Measurements from ENCODE around the gene CFAP20DC. TPM values are rescaled to one million over a fixed set of nuclear protein-coding genes. Genes with fewer than 3 reads are reported as not detected.
A peak's percentile ranks its signal among the peaks of the same experiment; 100 is the strongest.

Gene CFAP20DC
- total RNA-seq, 2 donors from 2014 or later = 0.33 to 1.0 TPM

DNA sequence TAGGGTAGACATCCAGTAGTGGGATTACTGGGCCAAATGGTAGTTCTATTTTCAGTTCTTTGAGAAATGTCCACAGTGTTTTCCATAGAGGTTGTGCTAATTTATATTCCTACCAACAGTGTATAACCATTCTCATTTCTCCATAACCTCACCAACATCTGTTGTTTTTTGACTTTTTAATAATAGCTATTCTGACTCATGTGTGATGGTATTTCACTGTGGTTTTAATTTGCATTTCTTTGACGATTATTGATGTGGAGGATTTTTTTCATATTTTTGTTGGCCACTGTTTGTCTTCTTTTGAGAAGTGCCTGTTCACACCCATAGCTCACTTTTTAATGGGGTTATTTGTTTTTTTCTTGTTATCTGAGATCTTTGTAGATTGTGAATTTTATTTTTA is 125.2 kb downstream of the CFAP20DC start:
- Histone ChIP-seq H3K27ac (no peak overlapping the region), H3K27me3 (no peaks in the 10 kb centered on the region), H3K4me1 (no peaks in the 10 kb centered on the region), H3K4me3 (no peak overlapping the region), H3K36me3 (replicated peaks in 1 of 2; ENCODE audit: insufficient read depth in 1 of 2, low read depth in 2 of 2) (no peaks in the 10 kb centered on the region), H3K9me3 (no peaks in the 10 kb centered on the region)
- ATAC-seq = no peak
- intact Hi-C loops (cut with DNase I) = no loop called here
- 48 to 54% methylated on average over 1 of the region's 1 CpG for WGBS, 2 donors
- no peak for DNase-seq
- TF ChIP-seq, protein P1, sequence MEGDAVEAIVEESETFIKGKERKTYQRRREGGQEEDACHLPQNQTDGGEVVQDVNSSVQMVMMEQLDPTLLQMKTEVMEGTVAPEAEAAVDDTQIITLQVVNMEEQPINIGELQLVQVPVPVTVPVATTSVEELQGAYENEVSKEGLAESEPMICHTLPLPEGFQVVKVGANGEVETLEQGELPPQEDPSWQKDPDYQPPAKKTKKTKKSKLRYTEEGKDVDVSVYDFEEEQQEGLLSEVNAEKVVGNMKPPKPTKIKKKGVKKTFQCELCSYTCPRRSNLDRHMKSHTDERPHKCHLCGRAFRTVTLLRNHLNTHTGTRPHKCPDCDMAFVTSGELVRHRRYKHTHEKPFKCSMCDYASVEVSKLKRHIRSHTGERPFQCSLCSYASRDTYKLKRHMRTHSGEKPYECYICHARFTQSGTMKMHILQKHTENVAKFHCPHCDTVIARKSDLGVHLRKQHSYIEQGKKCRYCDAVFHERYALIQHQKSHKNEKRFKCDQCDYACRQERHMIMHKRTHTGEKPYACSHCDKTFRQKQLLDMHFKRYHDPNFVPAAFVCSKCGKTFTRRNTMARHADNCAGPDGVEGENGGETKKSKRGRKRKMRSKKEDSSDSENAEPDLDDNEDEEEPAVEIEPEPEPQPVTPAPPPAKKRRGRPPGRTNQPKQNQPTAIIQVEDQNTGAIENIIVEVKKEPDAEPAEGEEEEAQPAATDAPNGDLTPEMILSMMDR (IDR thresholded peaks at IDR 0.05) = no peak
- TF ChIP-seq POLR2A (IDR thresholded peaks at IDR 0.05) = no peak

DNA sequence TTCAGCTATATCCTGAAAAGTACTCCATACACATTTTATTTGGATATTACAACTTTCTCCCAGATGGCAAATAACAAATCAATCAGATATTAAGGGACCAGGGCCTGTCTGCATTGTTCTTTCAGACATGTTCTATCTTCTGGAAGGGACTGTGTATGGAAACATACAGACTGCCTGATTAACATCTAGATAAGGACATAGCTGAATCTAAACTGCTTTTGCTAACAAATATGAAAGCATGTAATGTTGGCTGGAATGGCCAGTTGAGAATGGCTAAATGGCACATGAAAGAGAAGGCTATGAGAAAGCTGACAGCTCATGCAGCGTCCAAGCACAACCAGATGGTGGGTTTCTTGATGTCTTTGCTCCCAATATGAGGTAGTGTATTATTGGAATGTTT is 149.4 kb downstream of the CFAP20DC start:
- no peaks in the 10 kb centered on the region for H3K36me3 ChIP-seq (replicated peaks in 1 of 2; ENCODE audit: insufficient read depth in 1 of 2, low read depth in 2 of 2)
- intact Hi-C loops (cut with DNase I) = no loop called here
- no peaks in the 10 kb centered on the region for H3K9me3 ChIP-seq
- ATAC-seq (no peak), DNase-seq (no peak)
- H3K4me3 ChIP-seq = no peak overlapping the region
- H3K27me3 ChIP-seq = no peaks in the 10 kb centered on the region
- H3K27ac ChIP-seq = no peak overlapping the region
- no peaks in the 10 kb centered on the region for H3K4me1 ChIP-seq
- WGBS, 2 donors = 82 to 100% methylated on average over 1 of the region's 1 CpG
- TF ChIP-seq, protein P1 (IDR thresholded peaks at IDR 0.05) = no peak
- no peak for TF ChIP-seq POLR2A (IDR thresholded peaks at IDR 0.05)

DNA sequence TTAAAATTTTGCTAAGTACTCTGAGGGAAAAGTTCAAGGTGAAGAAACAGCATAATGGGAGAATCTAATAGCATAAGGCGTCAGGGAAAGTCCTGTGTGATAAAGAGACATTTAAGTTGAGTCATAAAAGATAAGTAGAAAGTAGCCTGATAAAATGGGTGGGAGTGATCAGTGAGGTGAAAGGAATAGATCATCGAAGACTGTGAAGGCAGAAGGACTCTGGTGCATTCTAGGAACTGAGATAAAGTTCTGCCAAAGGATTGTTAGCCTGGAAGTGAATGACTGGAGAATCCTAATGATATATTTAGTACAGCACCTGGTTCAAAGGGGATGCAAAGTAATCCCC is 149.9 kb downstream of the CFAP20DC start:
- TF ChIP-seq, protein P1 (IDR thresholded peaks at IDR 0.05) = no peak
- TF ChIP-seq POLR2A (IDR thresholded peaks at IDR 0.05) = no peak
- no peak overlapping the region for H3K4me3 ChIP-seq
- intact Hi-C loops (cut with DNase I) = no loop called here
- WGBS, 2 donors = 27 to 29% methylated on average over 2 of the region's 2 CpGs
- H3K9me3 ChIP-seq = no peaks in the 10 kb centered on the region
- no peak overlapping the region for H3K27ac ChIP-seq
- H3K4me1 ChIP-seq = no peaks in the 10 kb centered on the region
- H3K27me3 ChIP-seq = no peaks in the 10 kb centered on the region
- no peak for DNase-seq
- no peak for ATAC-seq
- no peaks in the 10 kb centered on the region for H3K36me3 ChIP-seq (replicated peaks in 1 of 2; ENCODE audit: insufficient read depth in 1 of 2, low read depth in 2 of 2)

DNA sequence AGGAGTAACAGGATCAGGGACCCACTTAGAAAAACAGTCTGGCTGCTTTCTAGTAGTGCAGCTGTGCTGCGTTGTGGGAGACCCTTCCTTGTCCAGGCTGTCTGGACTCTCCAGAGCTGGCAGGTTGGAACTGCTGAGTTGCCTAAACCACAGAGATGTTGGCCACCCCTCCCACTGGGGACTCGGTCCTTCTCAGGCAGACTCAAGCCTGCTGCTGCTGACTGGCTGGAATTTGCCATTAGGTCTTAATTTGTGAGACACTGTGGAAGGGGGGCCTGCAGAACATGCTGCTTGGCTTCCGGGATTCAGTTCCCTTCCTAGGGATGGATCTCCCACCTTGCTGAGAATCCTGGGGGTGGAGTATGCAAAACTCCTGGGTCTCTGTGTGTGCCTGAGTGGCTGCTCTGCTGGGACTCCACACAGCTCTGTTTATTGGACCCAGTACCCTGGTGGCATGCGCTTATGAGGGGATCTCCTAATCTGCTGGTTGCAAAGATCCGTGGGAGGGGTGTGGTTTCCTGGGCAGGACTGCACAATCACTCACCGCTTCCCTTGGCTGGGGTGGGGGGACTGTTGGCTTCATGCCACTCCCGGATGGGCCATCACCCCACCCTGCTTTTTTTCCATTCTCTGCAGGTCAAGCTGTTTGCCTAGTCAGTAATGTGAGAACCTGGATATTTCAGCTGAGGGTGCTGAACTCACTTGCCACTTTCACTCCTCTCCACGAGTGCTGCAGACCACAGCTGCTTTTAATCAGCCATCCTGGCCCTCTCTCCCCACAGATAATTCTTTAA is 150.5 kb downstream of the CFAP20DC start:
- DNase-seq = peak in 3 of 4 donors; percentile 6 to 21 (median 10)
- Histone ChIP-seq H3K4me1 (no peaks in the 10 kb centered on the region), H3K4me3 (no peak overlapping the region), H3K9me3 (no peaks in the 10 kb centered on the region), H3K36me3 (replicated peaks in 1 of 2; ENCODE audit: insufficient read depth in 1 of 2, low read depth in 2 of 2) (no peaks in the 10 kb centered on the region), H3K27me3 (no peaks in the 10 kb centered on the region), H3K27ac (no peak overlapping the region)
- intact Hi-C loops (cut with DNase I) = no loop called here
- no peak for TF ChIP-seq POLR2A (IDR thresholded peaks at IDR 0.05)
- TF ChIP-seq, protein P1 (IDR thresholded peaks at IDR 0.05) = no peak
- ATAC-seq = peak; percentile 60
- WGBS, 2 donors = 30 to 38% methylated on average over 3 to 8 of the region's 8 CpGs

DNA sequence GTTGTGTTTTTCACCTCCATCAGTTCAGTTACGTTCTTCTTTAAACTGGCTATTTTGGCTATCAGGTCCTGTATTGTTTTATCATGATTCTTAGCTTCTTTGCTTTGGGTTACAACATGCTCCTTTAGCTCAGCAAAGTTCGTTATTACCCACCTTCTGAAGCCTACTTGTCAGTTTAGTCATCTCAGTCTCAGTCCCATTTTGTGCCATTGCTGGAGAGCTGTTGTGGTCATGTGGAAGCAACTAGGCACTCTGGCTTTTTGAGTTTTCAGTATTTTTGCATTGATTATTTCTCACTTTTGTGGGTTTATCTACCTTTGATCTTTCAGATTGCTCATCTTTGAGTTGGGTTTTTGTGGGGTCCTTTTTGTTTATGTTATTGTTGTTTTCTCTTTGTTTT is 151.3 kb downstream of the CFAP20DC start:
- WGBS, 2 donors = 77% methylated on average over 2 of the region's 2 CpGs
- intact Hi-C loops (cut with DNase I) = no loop called here
- TF ChIP-seq, protein P1 (IDR thresholded peaks at IDR 0.05) = no peak
- no peak for TF ChIP-seq POLR2A (IDR thresholded peaks at IDR 0.05)
- Histone ChIP-seq H3K27me3 (no peaks in the 10 kb centered on the region), H3K9me3 (no peaks in the 10 kb centered on the region), H3K4me1 (no peaks in the 10 kb centered on the region), H3K27ac (no peak overlapping the region), H3K4me3 (no peak overlapping the region), H3K36me3 (replicated peaks in 1 of 2; ENCODE audit: insufficient read depth in 1 of 2, low read depth in 2 of 2) (no peaks in the 10 kb centered on the region)
- no peak for DNase-seq
- no peak for ATAC-seq
